HG03175 (cell line): ENCODE results near the gene BRI3.

ENCODE experiments used
- ATAC-seq: cut with Tn5 transposase; IDR thresholded peaks from one replicate; pipeline ENCODE4 v1.9.1; 2021; ENCODE audit warnings: mild to moderate bottlenecking, moderate library complexity; ENCODE audit not compliant: unreplicated experiment

The BRI3 gene

DNA sequence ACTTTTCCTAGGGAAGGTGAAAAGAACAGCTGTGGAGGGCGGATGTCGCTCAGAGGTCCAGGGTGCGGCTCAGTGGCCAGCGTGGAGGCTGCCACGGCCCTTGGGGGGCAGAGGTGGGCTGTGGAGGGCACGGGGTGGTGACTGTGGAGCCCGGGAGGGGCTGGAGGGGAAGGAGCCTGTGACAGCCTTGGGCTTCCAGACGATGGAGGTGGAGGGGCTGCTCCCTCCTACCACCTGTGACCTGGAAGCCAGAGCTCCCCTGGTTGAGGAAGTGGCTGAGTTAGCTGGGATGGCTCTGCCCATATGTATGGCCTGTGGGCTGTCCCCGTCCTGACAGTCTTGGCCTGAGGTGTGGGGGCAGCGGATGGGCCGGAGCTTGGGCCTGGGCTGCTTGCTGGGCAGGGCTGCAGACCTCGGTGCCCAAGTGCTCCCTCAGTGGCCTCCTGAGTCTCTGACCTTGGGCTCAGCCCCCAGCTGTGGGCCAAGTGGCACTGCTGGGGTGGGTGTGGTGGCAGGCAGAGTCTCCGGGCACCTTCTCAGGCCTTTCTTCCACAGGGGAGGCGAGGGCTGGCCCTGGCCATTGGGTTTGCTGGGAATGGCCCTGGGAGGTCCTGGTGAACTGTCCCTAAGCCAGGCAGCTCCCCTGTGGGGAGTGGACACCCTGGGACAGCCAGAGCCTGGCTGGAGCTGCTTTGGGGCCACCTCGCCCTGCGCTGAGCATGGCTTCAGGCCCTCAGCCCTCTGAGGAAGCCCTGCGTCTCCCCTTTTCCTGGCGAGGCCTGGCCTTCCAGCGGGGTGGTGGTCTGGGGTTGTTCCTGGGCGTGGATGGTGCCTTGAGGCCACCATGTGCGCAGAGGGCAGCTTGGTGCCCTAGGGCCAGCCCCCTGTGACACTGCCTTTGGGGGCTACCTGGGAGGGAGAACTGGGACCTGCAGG, 3.9 kb downstream of the BRI3 start:
- no peak for ATAC-seq

DNA sequence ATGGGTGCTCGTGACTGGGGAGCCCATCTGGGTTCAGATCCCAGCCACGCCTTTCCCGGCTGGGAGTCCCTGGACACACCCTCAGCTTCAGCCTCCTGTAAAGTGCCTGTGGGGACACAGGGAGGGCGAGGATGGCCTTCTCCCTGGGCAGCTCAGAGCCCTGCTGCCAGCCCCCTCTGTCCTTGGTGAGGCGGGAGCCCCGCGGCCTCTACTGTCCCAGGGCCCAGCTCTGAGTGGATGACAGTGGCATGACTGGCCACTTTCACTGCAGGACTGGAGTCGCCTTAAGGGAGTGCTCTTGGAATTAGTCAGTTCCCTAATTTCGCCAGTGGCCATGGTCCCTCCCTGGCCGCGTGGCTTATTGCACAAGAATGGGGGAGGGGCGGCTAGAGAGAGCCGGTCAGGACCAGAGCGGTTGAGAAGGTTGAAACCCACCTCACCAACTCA, 4.6 kb downstream of the BRI3 start:
- no peak for ATAC-seq

DNA sequence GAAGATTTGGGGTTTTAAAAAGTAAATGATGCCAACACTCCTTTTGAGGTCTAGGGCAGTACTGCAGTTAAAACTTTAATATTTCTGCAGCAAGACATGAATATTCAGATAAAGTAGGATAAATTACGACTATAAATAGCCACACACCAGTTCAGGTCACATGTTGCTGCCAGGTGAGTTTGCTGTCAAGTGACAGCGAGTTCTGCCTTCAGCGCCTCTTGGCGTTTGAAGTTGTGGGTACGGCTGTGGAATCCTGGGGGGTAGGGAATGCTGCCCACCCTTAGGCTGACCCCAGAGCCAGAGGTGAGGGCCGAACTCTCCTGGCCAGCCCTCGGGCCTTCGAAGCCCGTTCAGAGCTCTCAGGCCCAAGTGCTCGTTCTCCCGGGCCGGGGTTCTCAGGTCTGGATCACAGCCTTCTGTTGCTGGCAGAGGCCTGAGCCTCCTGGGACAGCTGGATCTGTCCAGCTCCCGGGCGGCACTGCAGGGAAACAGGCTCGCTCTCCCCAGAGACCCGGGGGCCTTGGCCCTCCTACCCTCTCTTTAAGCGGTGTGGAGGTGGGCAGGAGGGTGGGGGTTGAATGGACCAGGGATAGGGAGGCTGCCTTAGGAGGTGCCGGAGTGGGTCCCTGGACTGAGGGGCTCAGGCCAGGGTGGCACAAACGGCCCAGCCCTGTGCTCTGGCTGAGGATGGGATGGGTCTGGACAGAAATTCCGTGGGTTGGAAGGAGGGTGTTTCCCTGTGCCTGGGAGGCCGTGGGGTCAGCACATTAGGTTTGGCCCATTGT, 5.4 kb downstream of the BRI3 start:
- ATAC-seq, result no peak

DNA sequence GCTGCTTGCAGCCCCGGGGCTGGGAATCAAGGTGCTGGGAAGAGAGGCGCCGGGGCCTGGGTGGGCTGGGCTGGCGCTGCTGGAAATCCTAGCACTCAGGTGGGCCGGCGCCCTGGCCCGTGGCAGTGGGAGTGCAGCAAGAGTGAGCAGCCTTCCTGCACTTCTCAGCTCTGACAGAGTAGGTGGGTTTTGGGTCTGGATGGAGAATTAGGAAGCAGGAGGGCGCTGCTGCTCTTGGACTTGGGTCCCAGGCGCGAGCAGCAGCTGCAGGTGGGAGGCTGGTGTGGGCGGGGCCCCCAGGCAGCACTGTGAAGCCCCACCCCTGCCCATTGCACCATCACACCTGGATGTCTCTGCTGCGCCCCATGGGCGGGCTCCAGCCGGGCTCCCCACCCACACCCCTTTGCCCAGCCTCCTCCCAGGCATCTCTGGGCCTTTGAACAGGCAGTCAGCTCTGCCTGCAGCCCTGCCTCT, 6.0 kb downstream of the BRI3 start:
- no peak for ATAC-seq

DNA sequence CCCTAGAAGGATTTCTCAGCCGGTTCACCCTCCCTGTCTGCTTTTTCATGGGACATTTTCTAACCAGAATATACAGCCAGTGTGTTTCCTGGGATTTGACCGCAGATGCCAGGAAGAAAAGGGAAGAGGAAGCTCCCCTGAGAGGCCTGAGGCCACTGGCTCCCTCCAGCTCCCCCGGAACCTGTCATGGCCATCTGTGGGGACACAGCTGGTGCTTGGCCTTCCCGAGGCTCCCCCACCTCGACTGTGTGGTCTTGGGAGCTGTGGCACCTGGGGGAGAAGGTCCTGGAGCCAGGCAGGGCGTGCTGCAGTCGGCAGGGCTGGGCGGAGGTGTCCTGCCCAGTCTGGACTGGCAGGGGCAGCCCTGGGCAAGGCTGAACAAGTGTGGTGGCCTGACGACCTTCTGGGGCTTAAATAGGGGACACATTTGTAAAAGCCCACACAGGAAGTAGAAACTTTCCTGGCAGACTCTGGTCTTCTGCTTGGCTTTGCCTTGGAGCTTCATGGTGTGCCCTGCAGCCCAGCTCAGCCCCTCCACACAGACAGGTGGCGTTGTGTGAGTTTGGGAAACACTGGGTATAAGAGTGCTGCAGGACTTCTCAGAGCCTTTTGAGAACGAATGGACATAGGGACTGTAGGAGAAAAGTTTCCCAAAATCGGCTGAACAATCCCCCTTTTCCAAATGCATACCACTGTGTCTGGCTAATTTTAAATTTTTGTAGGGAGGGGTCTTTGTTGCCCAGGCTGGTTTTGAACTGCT, 6.8 kb downstream of the BRI3 start:
- ATAC-seq, result no peak

DNA sequence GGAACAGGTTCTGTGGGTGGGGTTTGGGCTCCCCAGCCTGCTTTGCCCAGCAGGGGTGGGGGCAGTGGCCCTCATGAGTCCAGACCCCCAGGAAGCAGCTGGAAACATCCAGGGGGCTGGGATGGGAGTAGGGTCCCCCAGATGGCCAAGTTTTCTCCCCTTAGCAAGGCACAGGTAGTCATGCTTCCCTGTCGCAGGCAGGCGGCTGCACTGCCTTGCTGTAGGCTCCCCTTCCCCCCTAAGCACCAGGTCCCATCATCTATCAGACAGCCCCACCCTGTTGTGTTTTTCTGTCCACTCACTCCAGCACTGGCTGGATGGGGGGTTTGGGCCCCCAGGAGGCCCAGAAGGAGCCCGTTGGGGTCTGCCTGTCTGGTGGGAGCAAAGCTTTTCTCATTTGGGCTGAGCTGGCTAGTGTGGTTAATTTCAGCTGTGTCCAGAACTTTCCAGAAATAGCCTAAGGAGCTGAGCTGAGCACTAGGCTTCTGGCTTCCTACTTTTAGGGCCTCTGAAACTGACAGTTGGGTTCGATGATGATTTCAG, 7.9 kb downstream of the BRI3 start:
- no peak for ATAC-seq

DNA sequence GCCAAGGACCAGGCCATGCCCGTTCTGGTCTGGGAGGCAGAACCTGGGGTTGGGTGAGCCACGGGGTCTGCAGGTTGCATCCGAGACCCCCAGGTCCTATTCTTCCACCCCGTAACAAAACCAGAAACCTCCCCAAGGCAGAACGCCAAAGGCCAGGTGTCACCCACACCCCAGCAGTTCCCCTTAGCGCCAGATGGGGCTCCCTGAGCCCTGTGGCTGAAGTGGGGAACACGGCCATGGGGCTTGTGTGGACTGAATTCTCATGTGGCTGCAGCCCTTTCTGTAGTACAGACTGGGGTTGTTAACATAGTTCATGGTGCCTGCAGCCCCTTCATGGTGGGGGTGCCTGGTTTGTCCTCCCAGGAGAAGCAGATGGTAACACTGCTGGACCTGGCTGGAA, 10.2 kb downstream of the BRI3 start:
- ATAC-seq, result no peak

DNA sequence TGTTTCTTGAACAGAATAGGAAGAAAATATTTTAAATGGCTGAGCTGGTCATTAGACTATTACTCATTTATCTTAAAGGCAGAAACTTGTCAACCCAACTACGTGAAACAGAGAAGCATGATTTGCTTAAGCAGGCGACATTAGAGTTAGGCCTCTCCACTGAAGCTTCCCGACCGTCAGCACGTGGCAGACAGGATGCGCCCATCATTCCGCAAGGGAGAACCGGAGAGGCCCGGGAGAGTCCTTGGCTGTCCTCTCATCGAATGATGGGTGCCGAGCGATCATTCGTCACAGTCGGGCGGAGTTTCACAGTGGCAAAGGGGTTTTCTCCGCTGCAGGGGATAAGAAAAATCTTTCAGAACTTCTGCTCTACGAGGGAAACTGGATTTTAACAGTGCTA, 11.8 kb downstream of the BRI3 start:
- ATAC-seq, result no peak

DNA sequence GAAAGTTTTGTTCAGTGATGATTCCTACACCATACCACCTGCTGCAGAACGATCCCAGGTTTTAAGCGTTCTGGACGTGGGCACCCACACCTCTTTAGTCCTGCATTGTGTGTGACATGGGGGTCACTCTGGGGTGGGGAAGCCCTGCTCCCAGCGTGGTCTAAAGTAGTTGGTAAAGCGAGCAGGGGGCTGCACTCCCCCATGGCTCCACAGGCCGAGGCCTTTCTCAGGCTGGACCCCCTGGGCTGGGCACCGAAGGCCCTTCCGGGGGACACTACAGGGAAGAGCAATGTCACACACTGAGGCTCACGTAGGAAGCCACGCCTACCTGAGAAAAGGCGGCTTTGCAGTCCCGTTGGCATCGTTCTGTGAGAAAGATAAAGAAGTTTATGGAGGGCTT, 12.3 kb downstream of the BRI3 start:
- ATAC-seq, result no peak

DNA sequence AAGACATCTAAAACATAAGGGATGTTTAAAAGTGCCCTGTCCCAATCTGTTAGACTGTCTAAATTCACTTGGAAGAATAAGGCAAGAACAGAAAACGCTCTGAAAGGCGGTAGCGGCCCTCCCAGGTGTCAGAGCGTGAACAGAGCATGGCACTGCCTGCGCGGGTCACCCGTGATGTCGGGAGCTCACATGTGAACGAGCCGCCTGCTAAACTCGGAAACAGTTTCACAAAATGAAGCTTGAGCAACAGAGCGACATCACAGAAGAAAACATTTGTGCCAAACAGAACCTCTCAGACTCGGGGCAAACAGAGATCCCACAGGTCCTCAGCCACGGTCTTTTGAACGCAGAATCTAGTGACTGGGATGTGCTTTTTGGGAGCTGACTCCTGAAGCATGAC, 12.8 kb downstream of the BRI3 start:
- no peak for ATAC-seq

DNA sequence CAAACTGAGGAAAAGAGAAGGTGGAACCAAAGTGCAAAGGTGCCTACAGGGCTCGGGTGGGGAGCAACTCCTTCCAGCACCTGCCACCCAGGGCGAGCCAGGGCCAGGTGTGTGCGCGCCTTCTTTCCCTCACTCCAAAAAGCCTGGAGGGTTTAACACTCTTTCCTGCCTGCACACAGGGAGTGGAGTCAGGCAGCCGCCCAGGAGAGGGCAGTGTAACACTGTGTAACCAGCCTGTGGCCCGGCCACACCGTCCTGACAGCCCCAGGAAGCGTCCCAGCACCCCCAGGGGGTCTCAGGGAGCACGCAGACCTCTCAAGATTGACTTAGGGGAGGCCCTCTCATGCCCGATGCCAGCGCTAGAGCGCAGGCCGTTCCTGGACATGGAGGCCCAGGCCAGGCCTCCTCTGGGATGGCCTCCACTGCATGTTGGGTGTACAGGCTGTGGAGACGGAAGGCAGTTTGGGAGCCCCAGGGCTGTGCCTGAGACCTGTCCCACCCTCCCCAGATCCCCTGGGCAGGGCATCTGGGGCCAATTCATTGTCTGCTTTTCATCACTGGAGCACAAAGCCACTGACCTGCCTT, 13.4 kb downstream of the BRI3 start:
- peak; percentile 65 for ATAC-seq

DNA sequence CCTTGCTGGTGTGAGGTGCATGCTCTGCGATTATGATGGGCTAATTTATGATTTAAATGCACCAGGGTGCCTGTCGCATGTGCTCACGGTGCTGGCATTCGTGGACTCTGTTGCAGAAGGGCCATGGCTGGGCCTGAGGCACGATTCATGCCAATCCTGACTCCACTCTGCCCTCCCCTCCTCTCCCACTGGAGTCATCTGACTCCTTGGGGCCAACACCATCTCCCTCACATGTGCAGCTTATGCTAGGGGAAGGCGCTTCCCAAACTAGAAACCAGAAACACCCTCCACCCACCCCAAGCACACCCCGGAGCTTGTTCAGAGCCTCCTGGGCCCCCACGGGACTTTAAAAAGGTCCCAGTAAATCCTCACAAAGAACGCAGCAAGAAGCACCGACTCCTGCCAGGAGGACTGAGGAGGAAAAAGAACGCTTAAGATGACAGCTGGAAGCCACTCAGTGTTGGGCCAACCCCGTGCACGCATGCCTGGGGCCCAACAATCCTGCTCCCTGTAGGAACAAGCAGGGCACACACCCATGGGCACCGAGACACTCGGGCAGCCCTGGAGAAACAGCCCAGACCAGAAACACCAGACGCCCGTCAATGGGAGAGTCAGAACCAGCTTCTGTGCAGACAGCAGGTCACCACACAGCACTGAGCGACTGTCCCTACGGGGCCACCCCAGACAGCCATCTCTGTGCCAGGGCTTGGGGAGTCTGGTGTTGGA, 14.1 kb downstream of the BRI3 start:
- no peak for ATAC-seq

DNA sequence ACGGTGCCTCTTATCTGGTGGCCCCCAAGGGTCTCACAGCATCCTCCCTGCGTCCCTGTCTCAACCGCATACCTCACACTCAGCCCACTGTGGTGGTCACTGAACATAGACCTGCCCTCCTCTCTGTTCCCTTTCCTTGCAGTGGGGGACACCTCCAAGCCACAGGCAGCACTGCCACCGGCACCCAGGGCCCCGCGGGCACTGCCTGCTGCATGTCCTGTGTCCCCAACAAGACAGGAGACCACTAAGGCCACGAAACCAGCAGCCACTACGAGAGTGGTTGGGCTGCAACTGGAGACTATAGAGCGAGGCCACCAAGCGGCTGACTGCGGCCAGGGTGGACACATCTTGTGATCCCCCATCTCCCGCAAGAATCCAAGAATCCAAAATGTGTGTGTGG, 15.3 kb downstream of the BRI3 start:
- ATAC-seq, result no peak

DNA sequence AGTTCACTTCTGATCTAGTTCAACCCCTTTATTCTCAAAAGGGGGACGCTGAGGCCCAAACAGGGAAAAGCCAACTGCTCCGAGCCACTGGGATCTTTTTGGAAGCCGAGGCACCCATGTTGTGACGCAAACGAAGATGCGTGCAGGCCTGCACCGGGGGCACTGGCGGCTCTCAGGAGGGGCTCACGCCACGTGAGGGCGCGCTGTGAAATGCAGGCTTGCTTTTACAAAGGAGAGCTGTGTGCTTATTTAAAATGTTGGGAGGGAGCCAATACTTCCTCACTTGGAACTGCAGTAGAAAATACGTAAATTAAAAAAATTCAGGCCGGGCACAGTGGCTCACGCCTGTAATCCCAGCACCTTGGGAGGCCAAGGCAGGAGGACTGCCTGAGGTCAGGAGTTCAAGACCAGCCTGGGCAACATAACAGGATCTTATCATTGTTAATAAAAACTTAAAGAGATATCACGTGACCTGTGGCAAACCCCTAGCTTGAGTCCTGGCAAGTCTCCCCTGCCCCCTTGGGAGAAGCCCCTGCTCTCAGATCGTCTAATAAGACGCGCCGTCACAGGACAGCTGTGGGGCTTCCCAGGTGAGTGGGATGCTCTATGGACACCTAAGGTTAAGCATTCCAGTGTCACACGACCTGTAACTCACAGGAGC, 16.3 kb downstream of the BRI3 start:
- ATAC-seq, result no peak

DNA sequence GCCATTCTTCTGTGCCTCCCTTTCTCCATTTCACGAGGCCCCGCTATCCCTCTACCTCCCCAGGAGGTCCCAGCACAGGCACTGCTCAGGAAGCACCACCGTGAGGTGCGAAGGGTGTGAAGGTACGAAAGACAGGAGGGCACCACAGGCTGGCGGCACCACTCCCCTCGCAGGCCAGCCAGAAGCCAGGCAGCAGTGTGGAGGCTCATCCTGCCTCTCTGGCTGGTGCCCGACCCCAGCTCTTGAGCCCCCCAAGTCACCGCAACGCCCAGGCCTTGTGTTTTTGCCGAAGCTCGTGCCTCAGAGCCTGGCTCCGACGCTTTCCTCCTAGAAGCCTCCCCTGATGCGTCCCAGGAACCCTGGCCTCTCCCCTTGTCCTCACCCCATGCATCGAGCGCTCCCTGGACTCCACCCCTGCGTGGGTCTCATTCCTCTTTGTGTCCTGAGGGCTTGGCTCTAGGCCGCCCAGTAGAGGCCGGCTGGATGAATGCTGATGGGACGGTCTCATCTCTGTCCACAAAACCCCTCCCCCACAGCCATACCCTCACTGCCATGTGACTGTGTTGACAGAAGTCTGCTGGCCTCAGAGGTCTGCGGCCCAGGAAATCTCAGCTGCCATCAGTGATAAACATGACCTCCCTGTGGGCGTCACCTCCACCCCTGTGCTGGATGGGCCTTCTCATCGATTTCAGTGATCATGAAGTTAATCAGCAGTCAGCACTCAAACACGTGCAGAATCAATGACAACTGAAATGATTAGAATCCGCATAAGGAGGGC, 19.3 kb downstream of the BRI3 start:
- no peak for ATAC-seq

DNA sequence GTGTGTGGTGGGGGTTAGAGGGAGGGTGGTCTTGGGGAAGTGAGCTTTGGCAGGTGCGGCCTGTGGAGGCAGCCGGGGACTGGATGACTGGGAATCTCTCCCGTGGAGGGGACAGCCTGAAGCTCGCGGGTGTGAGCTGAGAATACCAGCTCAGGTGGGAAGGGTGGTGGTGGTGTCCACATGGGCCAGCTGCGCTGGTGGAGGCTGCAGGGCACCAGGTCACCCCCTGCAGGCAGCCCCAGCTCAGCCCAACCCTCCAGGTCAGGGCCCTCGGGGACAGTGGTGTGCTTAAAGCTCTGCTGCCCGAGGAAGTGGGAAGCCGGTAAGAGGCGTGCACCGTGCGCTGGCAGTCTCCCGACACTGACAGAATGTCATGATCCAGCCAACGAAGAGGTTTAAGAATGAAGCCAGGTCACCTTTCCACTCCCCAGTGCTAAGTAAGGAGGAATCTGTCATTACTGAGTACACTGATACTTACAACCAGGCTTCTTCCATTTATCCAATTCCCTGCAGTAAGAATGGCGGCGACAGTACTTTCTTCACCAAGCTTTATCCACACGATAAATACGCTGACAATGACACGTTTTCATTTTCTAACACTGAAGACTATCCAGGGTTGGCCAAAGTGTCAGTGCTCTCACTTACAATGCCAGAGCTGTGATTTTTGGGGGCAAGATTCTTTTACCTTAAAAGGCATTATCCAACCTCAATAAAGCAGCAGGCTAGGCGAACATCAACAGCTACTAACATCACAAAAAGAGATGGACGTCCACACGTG, 20.4 kb downstream of the BRI3 start:
- ATAC-seq, result no peak

DNA sequence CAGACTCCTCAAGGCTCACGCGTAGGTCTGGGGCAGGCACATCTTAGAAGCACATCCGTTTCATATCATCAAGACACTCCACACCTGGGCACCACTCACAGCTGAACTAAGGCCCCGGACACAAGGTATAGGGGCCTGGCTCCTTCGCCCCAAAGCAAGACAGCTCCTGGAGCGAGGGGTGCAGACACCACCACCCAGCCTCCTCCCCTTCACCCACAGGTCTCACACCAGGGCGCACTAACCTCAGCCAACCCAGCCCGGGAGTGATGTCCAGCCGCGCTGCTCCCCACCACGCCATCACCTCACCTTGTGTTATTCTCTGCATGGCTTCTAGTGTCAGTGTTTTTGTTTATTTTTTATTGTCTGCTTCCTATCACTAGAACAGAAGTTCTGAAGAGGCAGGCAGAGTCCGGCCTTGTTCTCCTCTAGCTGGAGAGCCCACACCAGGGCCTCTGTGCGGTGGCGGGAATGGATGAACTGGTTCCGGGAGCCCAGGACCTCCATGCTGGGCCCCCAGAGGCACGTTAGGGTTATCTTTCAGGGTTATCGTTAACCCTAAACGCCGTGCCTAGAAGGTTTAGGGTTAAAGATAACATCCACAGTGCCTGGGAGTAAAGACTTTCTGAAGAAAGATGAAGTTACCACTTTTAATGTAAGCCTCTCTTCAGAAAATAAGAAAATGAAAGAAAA, 21.8 kb downstream of the BRI3 start:
- ATAC-seq, result no peak
